Activated CD4-positive, alpha-beta T cell treated with anti-CD3 and anti-CD28 coated beads, Interleukin-2, amount 50 U/mL, for 48 hours (primary cell): ENCODE data around the gene CCND2.
"Not testable (repeated sequence)": the region's sequence is repeated elsewhere in the genome, so short reads cannot be mapped to it uniquely, and the experiment has no call there.

Experiments
- DNase-seq, 2 experiments: peaks; one replicate each; pipeline ENCODE4 v3.0.0-alpha.2; 2020

The CCND2 gene

GRCh38 chr12:4273652-4274395, at the start of gene CCND2:
TSS of gene CCND2 (plus strand) at chr12:4273762. CDS start at chr12:4274041, 279 bp downstream.
- peak; percentile 82 to 87 for DNase-seq

DNA sequence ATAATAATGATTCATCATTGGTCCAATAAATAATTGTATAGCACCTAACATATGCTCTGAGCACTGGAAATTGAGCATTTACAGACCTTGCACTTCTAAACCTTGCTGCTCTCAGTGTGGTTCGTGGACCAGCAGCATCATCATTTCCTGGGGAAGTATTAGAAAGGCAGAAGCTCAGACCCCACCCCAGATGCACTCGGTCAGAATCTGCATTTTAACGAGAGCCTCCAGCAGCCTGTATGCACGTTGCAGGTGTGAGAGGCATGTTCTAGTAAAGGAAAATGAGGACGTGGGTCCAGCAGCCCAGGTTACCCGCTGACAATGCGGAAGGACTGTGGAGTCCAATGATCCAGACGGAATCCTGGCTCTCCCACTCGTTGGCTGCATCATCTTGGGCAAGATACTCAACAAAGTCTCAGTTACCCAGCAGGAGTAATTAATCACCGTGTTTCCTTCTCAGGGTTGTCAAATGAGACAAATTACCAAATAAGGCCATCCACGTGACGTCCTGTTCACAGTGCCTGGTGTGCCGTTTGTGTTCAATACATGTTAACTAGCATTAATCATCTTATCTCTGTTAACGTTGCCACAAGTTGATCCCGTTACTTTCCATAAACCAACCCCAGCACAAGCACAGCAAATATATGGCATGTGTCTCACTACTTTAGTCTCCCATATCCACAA, 49.2 kb upstream of the CCND2 start:
- DNase-seq = no peak

GRCh38 chr12:4225571-4225970, 48.0 kb upstream of the CCND2 start:
- DNase-seq = no peak

DNA sequence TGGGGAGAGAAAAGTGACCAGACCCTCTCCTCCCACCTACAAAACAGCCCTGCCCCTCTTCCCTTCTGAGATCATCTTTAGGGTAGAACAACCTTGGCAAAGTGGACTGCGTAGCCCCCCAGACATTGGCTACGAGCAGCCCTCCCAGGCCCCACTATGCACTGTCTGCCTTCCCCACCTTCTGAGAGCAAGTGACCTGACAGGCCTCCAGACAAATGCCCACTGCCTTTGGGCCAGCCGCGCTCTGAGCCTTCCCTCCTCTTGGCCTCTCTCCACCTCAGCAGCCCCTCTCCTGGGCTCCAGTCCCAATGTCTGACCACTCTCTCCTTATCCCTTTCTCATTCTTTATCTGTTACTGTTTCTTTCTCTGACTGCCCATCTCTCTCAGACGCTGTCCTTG, 46.5 kb upstream of the CCND2 start:
- no peak for DNase-seq

DNA sequence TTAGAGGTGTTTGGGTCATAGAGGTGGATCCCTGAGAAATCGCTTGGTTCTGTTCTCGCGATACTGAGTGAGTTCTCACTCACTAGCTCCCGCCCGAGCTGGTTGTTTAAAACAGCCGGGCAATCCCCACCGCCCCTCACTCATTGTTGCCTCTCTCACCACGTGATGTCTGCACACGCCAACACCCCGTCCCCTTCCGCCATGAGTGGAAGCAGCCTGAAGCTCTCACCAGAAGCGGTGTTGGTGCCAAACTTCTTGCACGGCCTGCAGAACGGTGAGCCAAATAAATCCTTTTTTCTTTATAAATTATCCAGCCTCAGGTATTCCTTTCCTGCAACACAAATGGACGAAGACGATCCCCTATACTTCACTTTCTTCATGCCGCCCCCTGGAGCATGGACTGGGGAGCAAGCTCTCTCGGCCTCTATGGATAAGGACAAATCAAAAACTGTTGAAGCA, 45.4 kb upstream of the CCND2 start:
- no peak for DNase-seq

GRCh38 chr12:4230526-4230925, 43.0 kb upstream of the CCND2 start:
- no peak for DNase-seq

- no peak for DNase-seq
Observed at GRCh38 chr12:4238577-4238976, 35.0 kb upstream of the CCND2 start.

GRCh38 chr12:4239746-4240145, 33.8 kb upstream of the CCND2 start:
- DNase-seq = no peak

GRCh38 chr12:4240161-4240783, 33.3 kb upstream of the CCND2 start:
- DNase-seq = no peak

DNA sequence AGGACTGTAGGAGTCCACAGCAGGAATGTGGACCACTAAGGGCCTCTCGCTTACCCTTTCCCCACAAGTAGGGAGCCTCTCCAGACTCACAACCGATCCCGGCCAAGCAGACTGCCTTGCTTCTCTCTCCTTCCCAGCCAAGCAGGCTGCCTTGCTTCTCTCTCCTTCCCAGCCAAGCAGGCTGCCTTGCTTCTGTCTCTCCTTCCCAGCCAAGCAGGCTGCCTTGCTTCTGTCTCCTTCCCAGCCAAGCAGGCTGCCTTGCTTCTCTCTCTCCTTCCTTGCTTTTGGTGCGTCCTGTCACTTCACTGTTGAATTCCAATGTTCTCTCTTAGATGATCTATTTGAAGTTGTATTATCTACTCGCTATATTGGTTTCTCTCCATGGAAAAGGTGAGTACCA, 32.6 kb upstream of the CCND2 start:
- DNase-seq = no peak

DNA sequence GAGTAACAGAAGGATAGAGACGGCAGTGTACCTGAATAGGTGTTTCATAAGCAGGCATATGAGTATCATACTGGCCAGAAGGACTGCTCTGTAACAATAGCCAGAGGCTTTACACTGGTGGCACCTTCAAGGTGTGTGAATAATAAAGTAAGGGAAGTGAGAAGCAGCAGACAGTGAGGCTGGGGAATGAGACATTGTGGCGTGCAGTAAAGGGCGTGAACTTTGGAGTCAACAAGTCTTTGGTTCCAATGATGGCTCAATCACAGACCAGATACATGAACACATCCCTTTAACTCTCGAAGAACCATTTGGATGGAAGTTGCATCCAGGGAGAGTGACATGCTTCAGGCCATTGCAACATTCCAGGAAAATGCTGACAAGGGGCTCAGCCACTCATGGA, 32.0 kb upstream of the CCND2 start:
- DNase-seq = no peak

DNA sequence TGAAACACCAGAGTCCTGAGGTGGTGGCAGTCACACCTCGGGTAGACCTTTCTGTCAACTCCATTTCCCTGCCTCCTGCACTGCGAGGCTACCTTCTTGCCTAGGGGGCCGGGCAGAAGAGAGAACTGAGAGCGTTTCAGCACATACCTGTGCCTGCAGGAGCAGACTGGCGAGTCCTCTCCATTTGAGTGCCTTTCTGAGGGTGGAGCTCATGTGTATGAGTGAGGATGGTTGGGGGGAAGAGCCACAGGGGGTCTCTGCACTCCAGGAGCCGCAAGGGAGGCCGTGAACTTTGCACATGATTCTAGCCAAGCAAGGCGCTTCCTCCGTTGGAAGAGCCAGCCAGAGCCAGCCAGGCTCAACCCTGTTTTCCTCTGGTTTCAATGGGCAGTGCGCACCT, 31.0 kb upstream of the CCND2 start:
- DNase-seq = no peak

- no peak for DNase-seq
Observed at GRCh38 chr12:4243091-4243490, 30.5 kb upstream of the CCND2 start.

GRCh38 chr12:4243491-4244100, 30.0 kb upstream of the CCND2 start:
- DNase-seq = not testable (repeated sequence)

DNA sequence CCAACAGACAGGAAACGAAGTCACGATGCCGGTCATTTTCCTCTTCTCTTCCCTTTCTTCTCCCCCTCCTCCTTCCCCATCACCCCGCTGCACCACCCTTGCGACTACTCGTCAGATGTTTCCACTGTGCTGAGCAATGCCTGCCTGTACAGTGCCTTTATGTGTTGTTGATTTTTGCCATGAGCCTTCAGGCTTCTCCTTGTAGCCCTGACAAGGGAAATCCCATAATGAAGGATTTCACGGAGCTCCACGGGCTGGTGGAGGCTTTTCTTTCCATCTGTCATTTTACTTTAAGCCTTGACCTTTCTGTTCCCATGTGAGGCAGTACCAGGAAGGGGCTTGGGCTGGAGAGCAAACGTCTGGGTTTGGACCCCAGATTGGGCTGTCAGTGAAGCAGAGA, 28.7 kb upstream of the CCND2 start:
- DNase-seq = no peak

DNA sequence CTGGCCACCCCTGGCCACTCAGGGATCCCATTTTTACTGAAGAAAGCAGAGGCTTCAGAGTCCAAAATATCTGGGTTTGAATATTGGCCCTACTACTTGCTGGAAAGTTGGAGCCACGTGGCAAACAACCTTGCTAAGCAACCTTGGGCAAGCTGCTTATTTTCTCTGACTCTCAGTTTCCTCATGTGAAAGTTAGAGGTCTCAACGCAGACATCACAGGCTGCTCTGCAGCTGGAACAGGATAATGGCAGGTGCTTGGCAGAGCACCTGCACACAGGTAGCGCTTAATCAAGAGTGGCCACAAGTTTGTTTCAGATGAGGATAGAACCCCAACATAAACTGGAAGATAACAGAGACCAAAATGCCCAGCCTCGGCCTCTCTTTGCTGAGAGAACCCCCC, 28.1 kb upstream of the CCND2 start:
- no peak for DNase-seq

DNA sequence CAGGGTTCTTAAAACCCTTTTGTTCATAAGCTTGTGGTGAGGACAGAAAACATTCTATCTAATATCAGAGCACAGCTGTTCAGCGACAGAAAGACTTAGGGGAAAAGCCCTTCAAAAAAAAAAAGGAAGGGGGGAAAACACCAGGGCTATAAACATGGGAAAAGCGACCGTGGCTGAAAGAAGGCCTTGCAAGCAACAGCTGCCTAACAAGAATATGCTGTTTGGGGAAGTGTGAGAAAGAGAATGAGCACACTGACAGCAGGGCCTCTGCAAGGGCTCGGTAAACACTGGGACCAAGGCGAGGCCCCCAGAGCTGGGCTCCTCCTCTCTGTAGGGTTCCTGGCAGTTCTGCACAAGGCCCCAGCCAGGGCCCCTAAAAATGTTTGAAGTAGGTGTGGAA, 27.4 kb upstream of the CCND2 start:
- DNase-seq = no peak

DNA sequence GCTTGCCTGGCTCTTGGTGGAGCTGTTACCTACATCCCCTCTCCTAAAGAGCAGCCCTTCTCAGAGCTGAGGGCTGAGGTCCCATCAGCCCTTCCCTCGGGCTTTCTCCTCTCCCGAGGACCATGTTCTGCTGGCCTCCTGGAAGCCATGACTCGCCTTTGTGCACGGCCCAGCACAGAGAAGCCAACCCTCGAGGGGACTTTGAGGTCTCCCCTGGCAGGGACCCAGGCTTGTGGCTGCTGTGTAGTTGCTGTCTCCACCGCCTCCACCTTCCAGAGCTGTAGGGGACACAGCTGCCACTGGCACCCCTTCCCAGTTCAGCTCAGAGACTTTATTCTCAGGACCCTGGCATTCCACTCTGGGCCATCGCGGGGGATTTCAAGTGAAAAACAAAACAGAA, 22.9 kb upstream of the CCND2 start:
- no peak for DNase-seq

- DNase-seq = peak; percentile 20 to 34
Observed at GRCh38 chr12:4251216-4251891, 22.2 kb upstream of the CCND2 start.

DNA sequence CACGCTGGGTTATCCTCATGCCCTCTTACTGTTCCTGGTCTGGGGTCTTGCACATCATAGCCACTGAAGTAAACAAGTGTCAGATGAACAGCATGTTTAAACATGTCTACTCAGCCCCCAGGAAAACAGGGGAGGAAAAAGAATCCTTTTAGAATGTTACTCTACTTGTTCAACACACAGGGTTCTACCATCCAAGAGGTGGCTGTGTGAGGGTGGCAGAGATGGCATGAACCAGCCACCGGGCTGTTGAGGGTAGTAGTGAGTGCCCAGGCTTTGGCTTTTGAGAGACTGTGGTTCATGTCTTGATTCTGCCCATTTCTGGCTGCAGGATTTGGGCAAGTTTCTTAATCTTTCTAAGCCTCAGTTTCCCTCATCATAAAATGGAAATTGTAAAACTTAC, 21.6 kb upstream of the CCND2 start:
- DNase-seq = no peak

- no peak for DNase-seq
Observed at GRCh38 chr12:4252601-4253000, 21.0 kb upstream of the CCND2 start.

GRCh38 chr12:4256043-4256826, 17.3 kb upstream of the CCND2 start:
- no peak for DNase-seq
